ENCODE measurements around the gene C9orf153.

GRCh38 chr9:86187121-86187520 is 72.3 kb downstream of the C9orf153 start:
- TF ChIP-seq, protein P1, sequence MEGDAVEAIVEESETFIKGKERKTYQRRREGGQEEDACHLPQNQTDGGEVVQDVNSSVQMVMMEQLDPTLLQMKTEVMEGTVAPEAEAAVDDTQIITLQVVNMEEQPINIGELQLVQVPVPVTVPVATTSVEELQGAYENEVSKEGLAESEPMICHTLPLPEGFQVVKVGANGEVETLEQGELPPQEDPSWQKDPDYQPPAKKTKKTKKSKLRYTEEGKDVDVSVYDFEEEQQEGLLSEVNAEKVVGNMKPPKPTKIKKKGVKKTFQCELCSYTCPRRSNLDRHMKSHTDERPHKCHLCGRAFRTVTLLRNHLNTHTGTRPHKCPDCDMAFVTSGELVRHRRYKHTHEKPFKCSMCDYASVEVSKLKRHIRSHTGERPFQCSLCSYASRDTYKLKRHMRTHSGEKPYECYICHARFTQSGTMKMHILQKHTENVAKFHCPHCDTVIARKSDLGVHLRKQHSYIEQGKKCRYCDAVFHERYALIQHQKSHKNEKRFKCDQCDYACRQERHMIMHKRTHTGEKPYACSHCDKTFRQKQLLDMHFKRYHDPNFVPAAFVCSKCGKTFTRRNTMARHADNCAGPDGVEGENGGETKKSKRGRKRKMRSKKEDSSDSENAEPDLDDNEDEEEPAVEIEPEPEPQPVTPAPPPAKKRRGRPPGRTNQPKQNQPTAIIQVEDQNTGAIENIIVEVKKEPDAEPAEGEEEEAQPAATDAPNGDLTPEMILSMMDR (IDR thresholded peaks at IDR 0.05; ENCODE audit: low read depth, low read length): no peak
- TF ChIP-seq POLR2A (IDR thresholded peaks at IDR 0.05; ENCODE audit: extremely low read depth, insufficient read length): no peak

Data from NB4 (cell line).